OCI-LY1 (cell line): ENCODE measurements around the gene RERE.

Source experiments
- H2AFZ ChIP-seq: fragments of 200-600 bp; sonication (generic), shearing (Covaris generic); 2 replicates; pipeline ENCODE4 v1.6.0; 2014; ENCODE audit warnings: antibody characterized with exemption, mild to moderate bottlenecking, low read length
- H3F3A ChIP-seq: fragments of 200-600 bp; sonication (generic), shearing (Covaris generic); 2 replicates; pipeline ENCODE4 v1.6.0; 2014; ENCODE audit warnings: mild to moderate bottlenecking, antibody characterized with exemption, low read length, moderate library complexity; ENCODE audit not compliant: insufficient read depth
- H3K27ac ChIP-seq: fragments of 200-600 bp; sonication (generic); 2 replicates; pipeline ENCODE4 v1.5.1; 2014; ENCODE audit warnings: low read length, mixed run types, mild to moderate bottlenecking, low read depth; ENCODE audit not compliant: poor library complexity, severe bottlenecking
- H3K27me3 ChIP-seq: fragments of 200-600 bp; sonication (generic); 2 replicates; pipeline ENCODE4 v1.6.0; 2014; ENCODE audit warnings: antibody characterized with exemption, mild to moderate bottlenecking, low read length, moderate library complexity; ENCODE audit not compliant: insufficient read depth
- H3K36me3 ChIP-seq: fragments of 200-600 bp; sonication (generic); 2 replicates; pipeline ENCODE4 v1.6.1; 2014; ENCODE audit warnings: mild to moderate bottlenecking, antibody characterized with exemption, low read length, moderate library complexity, mixed read lengths; ENCODE audit not compliant: insufficient read depth
- H3K4me1 ChIP-seq: fragments of 200-600 bp; sonication (generic); 2 replicates; pipeline ENCODE4 v1.5.1; 2014; ENCODE audit warnings: mild to moderate bottlenecking, low read length, moderate library complexity; ENCODE audit not compliant: insufficient read depth, severe bottlenecking
- H3K4me2 ChIP-seq: fragments of 200-600 bp; sonication (generic), shearing (Covaris generic); 2 replicates; pipeline ENCODE4 v1.6.1; 2014; ENCODE audit warnings: low read length
- H3K4me3 ChIP-seq: fragments of 200-600 bp; sonication (generic); 2 replicates; pipeline ENCODE4 v1.5.1; 2014; ENCODE audit warnings: low read length, low read depth, mild to moderate bottlenecking, mixed read lengths; ENCODE audit not compliant: poor library complexity, severe bottlenecking
- H3K79me2 ChIP-seq: fragments of 200-600 bp; shearing (Covaris generic); 2 replicates; pipeline ENCODE4 v1.6.1; 2016; ENCODE audit warnings: mixed run types, low read length, mixed read lengths; ENCODE audit not compliant: insufficient read depth
- H3K9ac ChIP-seq: fragments of 200-600 bp; sonication (generic), shearing (Covaris generic); 2 replicates; pipeline ENCODE4 v1.6.1; 2014; ENCODE audit warnings: mild to moderate bottlenecking, low read length, mixed read lengths
- H3K9me2 ChIP-seq: fragments of 200-600 bp; sonication (generic), shearing (Covaris generic); 2 replicates; pipeline ENCODE4 v1.6.1; 2014; ENCODE audit warnings: low read depth, mild to moderate bottlenecking, low read length, mixed read lengths
- H3K9me3 ChIP-seq: fragments of 200-600 bp; shearing (Covaris generic); 2 replicates; pipeline ENCODE4 v1.6.1; 2014; ENCODE audit warnings: low read length, mixed read lengths
- H4K20me1 ChIP-seq: fragments of 200-600 bp; sonication (generic), shearing (Covaris generic); 2 replicates; pipeline ENCODE4 v1.6.0; 2016; ENCODE audit warnings: mild to moderate bottlenecking, low read length; ENCODE audit not compliant: insufficient read depth
- CTCF ChIP-seq: fragments of 200-600 bp; sonication (generic), shearing (Covaris generic); IDR thresholded peaks from 2 replicates; pipeline ENCODE4 v1.5.1; 2017; ENCODE audit warnings: mild to moderate bottlenecking, antibody characterized with exemption, low read length, moderate library complexity, mixed read lengths
- EZH2 ChIP-seq: fragments of 200-600 bp; sonication (generic), shearing (Covaris generic); IDR thresholded peaks from 2 replicates; pipeline ENCODE4 v1.8.0; 2017; ENCODE audit warnings: borderline replicate concordance, mixed run types, mild to moderate bottlenecking, antibody characterized with exemption, low read length, moderate library complexity, mixed read lengths

Gene RERE

GRCh38 chr1:8565802-8566201 lies 251.6 kb downstream of the RERE start:
- no peak overlapping the region for H3K4me3 ChIP-seq
- H3K27me3 ChIP-seq, result no peaks in the 10 kb centered on the region
- no peaks in the 10 kb centered on the region for H3K36me3 ChIP-seq
- no peak for TF ChIP-seq EZH2
- TF ChIP-seq CTCF, result no peak
- no peak overlapping the region for H2AFZ ChIP-seq
- no peak overlapping the region for H3K9ac ChIP-seq
- H3K4me1 ChIP-seq, result peaks cover 8% of the 10 kb centered on the region
- H3K79me2 ChIP-seq, result no peaks in the 10 kb centered on the region
- H3K27ac ChIP-seq, result no peak overlapping the region
- no peaks in the 10 kb centered on the region for H3F3A ChIP-seq
- H3K9me3 ChIP-seq, result no peaks in the 10 kb centered on the region
- H4K20me1 ChIP-seq, result no peaks in the 10 kb centered on the region
- no peak overlapping the region for H3K4me2 ChIP-seq
- H3K9me2 ChIP-seq, result no peaks in the 10 kb centered on the region

DNA sequence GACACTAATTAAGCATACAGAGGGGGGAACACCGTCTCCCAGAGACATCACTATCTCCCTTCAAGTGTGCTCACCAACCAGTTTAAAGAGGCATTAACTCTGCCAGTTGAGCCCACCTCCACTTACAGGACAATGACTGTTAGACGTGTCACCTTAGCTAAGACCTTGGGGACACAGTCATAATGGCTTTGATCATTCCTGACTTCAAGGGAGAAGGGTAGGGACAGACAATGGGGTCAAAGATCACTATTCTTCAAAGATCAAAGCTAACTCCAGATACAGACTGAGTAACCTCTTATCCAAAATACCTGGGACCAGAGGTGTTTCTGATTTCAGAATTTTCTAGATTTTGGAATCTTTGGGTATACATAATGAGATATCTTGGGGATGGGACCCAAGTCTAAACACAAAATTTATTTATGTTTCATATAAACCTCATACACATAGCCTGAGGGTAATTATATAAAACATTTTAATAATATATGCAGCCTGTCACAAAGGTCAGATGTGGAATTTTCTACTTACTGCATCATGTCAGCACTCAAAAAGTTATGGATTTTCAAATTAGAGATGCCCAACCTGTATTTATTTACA lies 253.4 kb downstream of the RERE start:
- Histone ChIP-seq H3K27ac (no peak overlapping the region), H2AFZ (no peak overlapping the region), H3K4me1 (peaks cover 14% of the 10 kb centered on the region), H4K20me1 (no peaks in the 10 kb centered on the region), H3K9ac (no peak overlapping the region), H3K27me3 (no peaks in the 10 kb centered on the region), H3F3A (no peaks in the 10 kb centered on the region), H3K9me3 (no peaks in the 10 kb centered on the region), H3K79me2 (no peaks in the 10 kb centered on the region), H3K36me3 (no peaks in the 10 kb centered on the region), H3K4me2 (no peak overlapping the region), H3K4me3 (no peak overlapping the region), H3K9me2 (no peaks in the 10 kb centered on the region)
- TF ChIP-seq EZH2 (no peak), CTCF (no peak)

GRCh38 chr1:8562881-8563865 lies 254.3 kb downstream of the RERE start:
- no peak overlapping the region for H2AFZ ChIP-seq
- H3K27ac ChIP-seq, result no peak overlapping the region
- H4K20me1 ChIP-seq, result no peaks in the 10 kb centered on the region
- H3K27me3 ChIP-seq, result no peaks in the 10 kb centered on the region
- H3K36me3 ChIP-seq, result no peaks in the 10 kb centered on the region
- H3F3A ChIP-seq, result no peaks in the 10 kb centered on the region
- H3K4me3 ChIP-seq, result no peak overlapping the region
- H3K9me3 ChIP-seq, result no peaks in the 10 kb centered on the region
- H3K79me2 ChIP-seq, result no peaks in the 10 kb centered on the region
- peaks cover 14% of the 10 kb centered on the region for H3K4me1 ChIP-seq
- H3K9ac ChIP-seq, result no peak overlapping the region
- H3K4me2 ChIP-seq, result no peak overlapping the region
- H3K9me2 ChIP-seq, result no peaks in the 10 kb centered on the region
- TF ChIP-seq EZH2, result no peak
- TF ChIP-seq CTCF, result no peak
